Activated naive CD4-positive, alpha-beta T cell treated with anti-CD3 and anti-CD28 coated beads, Interleukin-2, amount 10 ng/mL, durations not matched to agents 7 days and 5 days (primary cell): Measurements from ENCODE around the gene IRAK1.

Source experiments
- CTCF ChIA-PET: fragments of 350-600 bp; sonication (Branson Sonifier 250); formaldehyde crosslinking; loops from one replicate; lab custom pipeline; 2021; ENCODE audit warnings: antibody characterized with exemption; lab: Charles Lee
- DNase-seq: peaks from one replicate; pipeline ENCODE4 v3.0.0-alpha.2; 2020
- H3K27ac Mint-ChIP-seq: one replicate; pipeline ENCODE4 v1.8.0; 2021; ENCODE audit warnings: mild to moderate bottlenecking, moderate library complexity, mixed read lengths
- H3K27me3 Mint-ChIP-seq: one replicate; pipeline ENCODE4 v1.8.0; 2021; ENCODE audit warnings: mild to moderate bottlenecking, mixed read lengths
- H3K36me3 Mint-ChIP-seq: one replicate; pipeline ENCODE4 v1.8.0; 2021; ENCODE audit warnings: mixed read lengths
- H3K4me1 Mint-ChIP-seq: one replicate; pipeline ENCODE4 v1.8.0; 2021; ENCODE audit warnings: mixed read lengths
- H3K4me3 Mint-ChIP-seq: one replicate; pipeline ENCODE4 v1.8.0; 2021; ENCODE audit warnings: mild to moderate bottlenecking, moderate library complexity, mixed read lengths
- H3K9me3 Mint-ChIP-seq: one replicate; pipeline ENCODE4 v1.8.0; 2021; ENCODE audit warnings: mixed read lengths

IRAK1 gene

GRCh38 chrX:153972368-153973126, 47.2 kb downstream of the IRAK1 start, which contains the start of gene TMEM187:
TSS of gene TMEM187 (plus strand) at chrX:153972754. CDS start at chrX:153982063, 9,309 bp downstream.
- CTCF ChIA-PET = no interaction called here
- peaks cover 27% of the 10 kb centered on the region for H3K36me3 Mint-ChIP-seq

GRCh38 chrX:153971450-153972367, 48.0 kb downstream of the IRAK1 start, which contains the start of gene HCFC1:
TSS of gene HCFC1 (minus strand) at chrX:153971818. CDS start at chrX:153970840, 978 bp downstream.
- H3K36me3 Mint-ChIP-seq = peaks cover 31% of the 10 kb centered on the region
- H3K4me3 Mint-ChIP-seq = peak within 1 kb of the TSS; percentile 100
- no peaks in the 10 kb centered on the region for H3K9me3 Mint-ChIP-seq
- H3K27ac Mint-ChIP-seq = peak within 1 kb of the TSS; percentile 100
- peaks cover 38% of the 10 kb centered on the region for H3K4me1 Mint-ChIP-seq
- peak; percentile 92 for DNase-seq
- no peaks in the 10 kb centered on the region for H3K27me3 Mint-ChIP-seq
- CTCF ChIA-PET = interaction anchor here (0.9 kb wide), 1 partner anchor 10 kb away, joined by 4 read pairs; no protein-coding TSS in a partner anchor

More at GRCh38 chrX:153972368-153973126, 47.2 kb downstream of the IRAK1 start, which contains the start of gene TMEM187:
- H3K4me3 Mint-ChIP-seq = peak within 1 kb of the TSS; percentile 100
- H3K9me3 Mint-ChIP-seq = no peaks in the 10 kb centered on the region
- peak within 1 kb of the TSS; percentile 100 for H3K27ac Mint-ChIP-seq
- H3K27me3 Mint-ChIP-seq = no peaks in the 10 kb centered on the region
- DNase-seq = peak; percentile 91
- H3K4me1 Mint-ChIP-seq = peaks cover 29% of the 10 kb centered on the region

GRCh38 chrX:153971124-153971449, 48.6 kb downstream of the IRAK1 start:
- Mint-ChIP-seq H3K27me3 (no peaks in the 10 kb centered on the region), H3K9me3 (no peaks in the 10 kb centered on the region), H3K4me1 (peaks cover 44% of the 10 kb centered on the region), H3K36me3 (peaks cover 31% of the 10 kb centered on the region), H3K4me3 (peak overlapping the region; percentile 100), H3K27ac (peak overlapping the region; percentile 100)
- CTCF ChIA-PET = interaction anchor here (0.9 kb wide), 1 partner anchor 10 kb away, joined by 4 read pairs; no protein-coding TSS in a partner anchor
- DNase-seq = peak; percentile 90

GRCh38 chrX:153970357-153971123, 49.2 kb downstream of the IRAK1 start:
- DNase-seq = peak; percentile 59

GRCh38 chrX:153969904-153970356, 49.8 kb downstream of the IRAK1 start:
- CTCF ChIA-PET = interaction anchor here (4.0 kb wide), 1 partner anchor 21 kb away, joined by 26 read pairs; no protein-coding TSS in a partner anchor
- Mint-ChIP-seq H3K36me3 (peaks cover 29% of the 10 kb centered on the region), H3K27ac (peak overlapping the region; percentile 100), H3K4me1 (peaks cover 47% of the 10 kb centered on the region), H3K27me3 (no peaks in the 10 kb centered on the region), H3K4me3 (peak overlapping the region; percentile 100), H3K9me3 (no peaks in the 10 kb centered on the region)
- DNase-seq = no peak

More at GRCh38 chrX:153970357-153971123, 49.2 kb downstream of the IRAK1 start:
- Mint-ChIP-seq H3K9me3 (no peaks in the 10 kb centered on the region), H3K36me3 (peaks cover 29% of the 10 kb centered on the region), H3K4me3 (peak overlapping the region; percentile 100), H3K4me1 (peaks cover 44% of the 10 kb centered on the region), H3K27ac (peak overlapping the region; percentile 100), H3K27me3 (no peaks in the 10 kb centered on the region)
- CTCF ChIA-PET = interaction anchor here (0.9 kb wide), 1 partner anchor 11 kb away, joined by 4 read pairs; no protein-coding TSS in a partner anchor

GRCh38 chrX:153969125-153969903, 50.4 kb downstream of the IRAK1 start:
- Mint-ChIP-seq H3K9me3 (no peaks in the 10 kb centered on the region), H3K27me3 (no peaks in the 10 kb centered on the region), H3K4me1 (peaks cover 41% of the 10 kb centered on the region), H3K27ac (peak overlapping the region; percentile 100), H3K4me3 (peak overlapping the region; percentile 100), H3K36me3 (peaks cover 25% of the 10 kb centered on the region)
- no peak for DNase-seq
- CTCF ChIA-PET = interaction anchor here (0.7 to 4.0 kb wide), 3 partner anchors 21 to 60 kb away, joined by 3 to 26 read pairs (median 3); no protein-coding TSS in a partner anchor

- Mint-ChIP-seq H3K4me3 (peak overlapping the region; percentile 100), H3K9me3 (no peaks in the 10 kb centered on the region), H3K36me3 (peaks cover 25% of the 10 kb centered on the region), H3K27ac (peak overlapping the region; percentile 100), H3K4me1 (peaks cover 38% of the 10 kb centered on the region), H3K27me3 (no peaks in the 10 kb centered on the region)
- DNase-seq = peak; percentile 69
- CTCF ChIA-PET = interaction anchor here (0.6 to 4.0 kb wide), 4 partner anchors 20 to 205 kb away, joined by 3 to 26 read pairs (median 3); no protein-coding TSS in a partner anchor
Observed at GRCh38 chrX:153968754-153969124, 51.0 kb downstream of the IRAK1 start.

GRCh38 chrX:153968255-153968654, 51.4 kb downstream of the IRAK1 start:
- H3K36me3 Mint-ChIP-seq = peaks cover 25% of the 10 kb centered on the region
- H3K27ac Mint-ChIP-seq = peak overlapping the region; percentile 100
- H3K4me1 Mint-ChIP-seq = peaks cover 34% of the 10 kb centered on the region
- H3K27me3 Mint-ChIP-seq = no peaks in the 10 kb centered on the region
- H3K9me3 Mint-ChIP-seq = no peaks in the 10 kb centered on the region
- CTCF ChIA-PET = interaction anchor here (0.6 to 4.0 kb wide), 5 partner anchors 17 to 267 kb away, joined by 3 to 26 read pairs (median 3); no protein-coding TSS in a partner anchor
- H3K4me3 Mint-ChIP-seq = peak overlapping the region; percentile 100
- no peak for DNase-seq

DNA sequence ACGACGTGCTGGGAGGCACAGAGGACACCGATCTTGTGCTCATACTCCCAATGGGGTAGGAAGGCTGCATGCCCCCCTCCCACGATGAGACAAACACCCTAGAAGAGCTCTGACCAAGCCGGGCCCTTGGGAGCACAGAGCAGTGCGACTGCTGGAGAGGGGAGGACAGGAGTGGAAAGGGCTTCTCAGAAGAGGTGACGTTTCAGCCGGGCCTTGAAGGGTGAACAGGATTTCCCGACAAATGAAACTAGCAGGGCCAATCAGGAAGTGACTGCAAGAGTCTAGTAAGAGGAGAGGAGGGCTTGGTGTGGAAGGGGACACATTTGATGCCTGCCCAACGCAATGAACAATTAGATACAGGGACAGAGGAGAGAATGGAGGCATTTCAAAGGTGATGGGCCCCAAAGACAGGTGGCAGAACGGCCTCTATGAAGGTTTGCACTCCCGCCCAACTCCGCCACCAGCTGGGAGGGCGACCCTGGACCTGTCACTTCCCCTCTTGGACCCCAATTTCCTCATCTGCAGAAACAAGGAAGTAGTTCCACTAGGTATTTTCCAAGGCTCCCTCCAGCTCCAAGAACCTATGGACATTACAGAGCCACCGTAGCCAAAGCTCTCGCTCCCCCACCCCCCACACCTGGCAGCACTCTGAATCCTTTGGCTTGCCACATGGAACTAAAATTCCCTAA, 52.0 kb downstream of the IRAK1 start:
- Mint-ChIP-seq H3K9me3 (no peaks in the 10 kb centered on the region), H3K4me1 (peaks cover 31% of the 10 kb centered on the region), H3K4me3 (peak overlapping the region; percentile 100), H3K36me3 (peaks cover 23% of the 10 kb centered on the region), H3K27me3 (no peaks in the 10 kb centered on the region), H3K27ac (peak overlapping the region; percentile 100)
- peak; percentile 61 for DNase-seq
- CTCF ChIA-PET = interaction anchor here (0.6 to 4.0 kb wide), 5 partner anchors 17 to 267 kb away, joined by 3 to 26 read pairs (median 3); no protein-coding TSS in a partner anchor

- H3K4me1 Mint-ChIP-seq = peaks cover 31% of the 10 kb centered on the region
- peak overlapping the region; percentile 100 for H3K27ac Mint-ChIP-seq
- H3K36me3 Mint-ChIP-seq = peaks cover 23% of the 10 kb centered on the region
- CTCF ChIA-PET = interaction anchor here (0.7 to 4.0 kb wide), 3 partner anchors 14 to 21 kb away, joined by 3 to 26 read pairs (median 3); no protein-coding TSS in a partner anchor
- H3K9me3 Mint-ChIP-seq = no peaks in the 10 kb centered on the region
- H3K27me3 Mint-ChIP-seq = no peaks in the 10 kb centered on the region
- H3K4me3 Mint-ChIP-seq = peak overlapping the region; percentile 100
- DNase-seq = peak; percentile 43
Observed at GRCh38 chrX:153966841-153967535, 52.7 kb downstream of the IRAK1 start.

DNA sequence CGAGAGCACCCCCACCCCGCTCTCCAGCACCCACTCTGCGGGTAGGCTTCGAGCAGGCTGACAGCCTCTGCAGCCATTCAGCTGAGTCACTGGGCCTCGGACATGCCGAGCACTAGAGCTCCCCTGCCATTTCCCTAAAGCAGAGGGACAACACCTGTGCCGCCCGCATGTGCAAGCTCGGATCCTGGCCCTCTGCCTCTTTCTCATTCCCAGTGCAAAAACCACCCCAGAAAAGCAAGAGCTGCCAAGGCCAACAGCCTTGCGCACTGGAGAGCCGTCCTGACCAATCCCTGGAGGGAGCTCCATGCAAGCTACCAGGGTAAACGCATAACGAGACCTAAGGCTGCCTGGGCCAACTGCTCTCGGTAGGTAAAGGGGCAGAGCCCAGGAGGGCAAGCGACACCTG, 53.4 kb downstream of the IRAK1 start:
- Mint-ChIP-seq H3K27me3 (no peaks in the 10 kb centered on the region), H3K36me3 (peaks cover 21% of the 10 kb centered on the region)

More for the DNA sequence above, 53.4 kb downstream of the IRAK1 start:
- H3K4me3 Mint-ChIP-seq = peak overlapping the region; percentile 45
- no peak for DNase-seq
- peaks cover 31% of the 10 kb centered on the region for H3K4me1 Mint-ChIP-seq
- H3K27ac Mint-ChIP-seq = peak overlapping the region; percentile 100
- no peaks in the 10 kb centered on the region for H3K9me3 Mint-ChIP-seq
- CTCF ChIA-PET = interaction anchor here (0.7 to 4.0 kb wide), 3 partner anchors 14 to 21 kb away, joined by 3 to 26 read pairs (median 3); no protein-coding TSS in a partner anchor
